H9 (cell line): ENCODE data around the gene CD80. TPM values are rescaled to one million over a fixed set of nuclear protein-coding genes. Genes with fewer than 3 reads are reported as not detected.
A peak's percentile ranks its signal among the peaks of the same experiment; 100 is the strongest.

Source experiments
- DNase-seq: peaks from one replicate; pipeline ENCODE4 v3.0.0-alpha.2; 2017
- H2AFZ ChIP-seq: one replicate; pipeline ENCODE4 v1.6.1; 2013; ENCODE audit warnings: mild to moderate bottlenecking, low read length, control low read depth, moderate library complexity
- H2AK5ac ChIP-seq: 2 replicates; pipeline ENCODE4 v1.6.1; 2013; ENCODE audit warnings: low read length, control low read depth, mixed read lengths; ENCODE audit not compliant: insufficient read length
- H2BK120ac ChIP-seq: one replicate; pipeline ENCODE4 v1.6.1; 2013; ENCODE audit warnings: low read depth, mild to moderate bottlenecking, low read length, control low read depth, inconsistent platforms; ENCODE audit not compliant: poor library complexity, severe bottlenecking
- H2BK12ac ChIP-seq: 2 replicates; pipeline ENCODE4 v1.6.1; 2013; ENCODE audit warnings: low read length, control low read depth, mixed read lengths, low read depth; ENCODE audit not compliant: insufficient read length
- H2BK15ac ChIP-seq: 2 replicates; pipeline ENCODE4 v1.6.1; 2013; ENCODE audit warnings: low read depth, low read length, control low read depth
- H2BK20ac ChIP-seq: one replicate; pipeline ENCODE4 v1.6.1; 2013; ENCODE audit warnings: low read depth, mild to moderate bottlenecking, low read length, control low read depth, inconsistent platforms; ENCODE audit not compliant: poor library complexity, severe bottlenecking
- H2BK5ac ChIP-seq: 2 replicates; pipeline ENCODE4 v1.6.1; 2013; ENCODE audit warnings: low read length, control low read depth, mixed read lengths; ENCODE audit not compliant: insufficient read length
- H3K14ac ChIP-seq: 2 replicates; pipeline ENCODE4 v1.6.1; 2013; ENCODE audit warnings: low read length, control low read depth; ENCODE audit not compliant: insufficient read depth
- H3K18ac ChIP-seq: 2 replicates; pipeline ENCODE4 v1.6.1; 2013; ENCODE audit warnings: low read depth, mild to moderate bottlenecking, mixed read lengths, low read length, control low read depth; ENCODE audit not compliant: insufficient read length
- H3K23ac ChIP-seq: 2 replicates; pipeline ENCODE4 v1.6.1; 2013; ENCODE audit warnings: low read length, control low read depth, mixed read lengths, low read depth; ENCODE audit not compliant: insufficient read length
- H3K23me2 ChIP-seq: 2 replicates; pipeline ENCODE4 v1.6.1; 2013; ENCODE audit warnings: low read depth, mild to moderate bottlenecking, mixed read lengths, low read length, control low read depth; ENCODE audit not compliant: insufficient read length, poor library complexity, severe bottlenecking
- H3K27ac ChIP-seq: 2 replicates; pipeline ENCODE4 v1.5.1; 2013; ENCODE audit warnings: low read length, control low read depth, mixed read lengths, low read depth; ENCODE audit not compliant: insufficient read length
- H3K27me3 ChIP-seq: 2 replicates; pipeline ENCODE4 v1.6.1; 2013; ENCODE audit warnings: low read length, control low read depth, inconsistent platforms; ENCODE audit not compliant: insufficient read depth
- H3K4ac ChIP-seq: 2 replicates; pipeline ENCODE4 v1.6.1; 2013; ENCODE audit warnings: low read depth, mild to moderate bottlenecking, control low read depth, inconsistent platforms, low read length, moderate library complexity
- H3K4me1 ChIP-seq: 2 replicates; pipeline ENCODE4 v1.6.1; 2013; ENCODE audit warnings: low read length, control low read depth, inconsistent platforms; ENCODE audit not compliant: insufficient read depth
- H3K4me2 ChIP-seq: 2 replicates; pipeline ENCODE4 v1.6.1; 2013; ENCODE audit warnings: low read length, control low read depth, mixed read lengths; ENCODE audit not compliant: insufficient read length, insufficient read depth
- H3K56ac ChIP-seq: 2 replicates; pipeline ENCODE4 v1.6.1; 2013; ENCODE audit warnings: low read depth, mild to moderate bottlenecking, mixed read lengths, low read length, control low read depth; ENCODE audit not compliant: insufficient read length
- H3K79me1 ChIP-seq: 2 replicates; pipeline ENCODE4 v1.6.1; 2013; ENCODE audit warnings: low read depth, mild to moderate bottlenecking, moderate library complexity, low read length, control low read depth, inconsistent platforms; ENCODE audit not compliant: insufficient read depth, poor library complexity, severe bottlenecking
- H3K79me2 ChIP-seq: 2 replicates; pipeline ENCODE4 v1.6.1; 2013; ENCODE audit warnings: low read length, control low read depth, inconsistent platforms; ENCODE audit not compliant: insufficient read depth
- H3K9ac ChIP-seq: 2 replicates; pipeline ENCODE4 v1.6.1; 2013; ENCODE audit warnings: low read length, control low read depth, mixed read lengths; ENCODE audit not compliant: insufficient read length; ENCODE audit errors: extremely low read depth
- H3K9me3 ChIP-seq: one replicate; pipeline ENCODE4 v1.6.1; 2013; ENCODE audit warnings: low read depth, low read length, inconsistent platforms; ENCODE audit not compliant: control insufficient read depth
- H3T11ph ChIP-seq: one replicate; pipeline ENCODE4 v1.6.1; 2013; ENCODE audit warnings: mild to moderate bottlenecking, low read length, control low read depth, inconsistent platforms
- H4K20me1 ChIP-seq: one replicate; pipeline ENCODE4 v1.6.1; 2013; ENCODE audit not compliant: control insufficient read depth, insufficient read length, insufficient read depth
- H4K5ac ChIP-seq: 2 replicates; pipeline ENCODE4 v1.6.1; 2013; ENCODE audit warnings: low read depth, mild to moderate bottlenecking, mixed read lengths, low read length, control low read depth; ENCODE audit not compliant: insufficient read length
- H4K8ac ChIP-seq: replicated peaks from 2 replicates; pipeline ENCODE4 v1.6.1; 2013; ENCODE audit warnings: low read length, control low read depth, mixed read lengths, low read depth; ENCODE audit not compliant: insufficient read length
- H4K91ac ChIP-seq: 2 replicates; pipeline ENCODE4 v1.6.1; 2013; ENCODE audit warnings: low read depth, mild to moderate bottlenecking, moderate library complexity, mixed read lengths, low read length, control low read depth; ENCODE audit not compliant: insufficient read length
- H3K27ac Mint-ChIP-seq, 3 experiments: 2 replicates in 2 of 3; 3 replicates in 1 of 3; pipeline ENCODE4 v1.8.0; 2020 to 2021; ENCODE audit warnings: mixed read lengths in 3 of 3, mild to moderate bottlenecking in 1 of 3, moderate library complexity in 1 of 3
- H3K27me3 Mint-ChIP-seq: 2 replicates; pipeline ENCODE4 v1.8.0; 2021; ENCODE audit warnings: low read depth, mild to moderate bottlenecking, moderate library complexity, mixed read lengths
- H3K36me3 Mint-ChIP-seq, 3 experiments: 2 replicates in 2 of 3; 3 replicates in 1 of 3; pipeline ENCODE4 v1.8.0; 2020 to 2021; ENCODE audit warnings: low read depth in 3 of 3, mixed read lengths in 3 of 3; ENCODE audit not compliant: insufficient read depth in 1 of 3
- H3K4me1 Mint-ChIP-seq, 2 experiments: 2 replicates each; pipeline ENCODE4 v1.8.0; 2020; ENCODE audit warnings: mixed read lengths in 2 of 2
- H3K4me3 Mint-ChIP-seq, 2 experiments: 2 replicates in 1 of 2; 3 replicates in 1 of 2; pipeline ENCODE4 v1.8.0; 2020 to 2021; ENCODE audit warnings: mild to moderate bottlenecking in 2 of 2, mixed read lengths in 2 of 2, moderate library complexity in 1 of 2
- H3K9me3 Mint-ChIP-seq, 2 experiments: 2 replicates in 1 of 2; 3 replicates in 1 of 2; pipeline ENCODE4 v1.8.0; 2020; ENCODE audit warnings: mild to moderate bottlenecking in 2 of 2, mixed read lengths in 2 of 2, moderate library complexity in 1 of 2
- CTCF ChIP-seq: fragments of 200-600 bp; sonication (generic); conservative IDR thresholded peaks from 3 replicates; pipeline ENCODE4 v1.8.0; 2021; ENCODE audit warnings: antibody characterized with exemption, mild to moderate bottlenecking
- WGBS: extraction: QIAGEN DNeasy Blood & Tissue Kit; methylation state at CpG from one replicate; pipeline ENCODE4 v1.1.7; 2013; ENCODE audit warnings: missing lambda C conversion rate, low lambda C conversion rate, mixed read lengths; ENCODE audit not compliant: insufficient read length; ENCODE audit errors: extremely low coverage; 5-methylcytosine and 5-hydroxymethylcytosine counted together
- total RNA-seq: library from RNA; stranded (reverse); gene quantifications from 2 replicates; pipeline ENCODE4 v1.2.1, GENCODE V29; 2021

The CD80 gene
- total RNA-seq, 1 experiment from 2014 or later = not detected

DNA sequence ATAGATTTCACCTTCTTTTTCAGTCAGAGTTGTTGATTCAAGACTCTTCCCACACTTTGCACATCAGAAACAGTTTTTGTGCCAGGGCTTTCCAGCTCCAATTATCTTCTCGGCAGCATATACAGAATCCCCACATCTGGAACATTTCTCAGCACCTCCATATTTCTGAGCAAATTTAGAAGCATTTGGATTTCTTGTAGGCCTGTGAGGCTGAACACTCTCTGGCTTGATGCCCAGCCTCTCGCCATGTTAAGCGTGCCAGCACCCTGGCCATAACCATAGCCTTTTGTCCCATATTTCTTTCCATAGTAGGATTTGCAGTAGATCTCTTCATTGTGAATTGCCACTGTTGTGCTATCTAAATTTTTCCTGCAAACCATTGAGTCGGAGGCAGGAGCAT, 28.3 kb downstream of the CD80 start:
- no peak overlapping the region for H3T11ph ChIP-seq
- no peak overlapping the region for H4K8ac ChIP-seq
- no peak overlapping the region for H3K18ac ChIP-seq
- Mint-ChIP-seq H3K4me3 (no peak overlapping the region), H3K4me1 (peaks cover 0 to under 1% of the 10 kb centered on the region in 2 experiments; a peak in 2 of 4 replicates), H3K27ac (peak overlapping the region in 1 of 3 experiments; percentile 34; a peak in 1 of 7 replicates), H3K27me3 (no peaks in the 10 kb centered on the region), H3K9me3 (no peaks in the 10 kb centered on the region), H3K36me3 (no peaks in the 10 kb centered on the region)
- H3K4ac ChIP-seq = no peak overlapping the region
- no peak overlapping the region for H2BK15ac ChIP-seq
- no peak overlapping the region for H4K91ac ChIP-seq
- H3K56ac ChIP-seq = no peak overlapping the region
- no CpG with 5 or more reads among the region's 4 CpGs for WGBS
- no peaks in the 10 kb centered on the region for H3K79me1 ChIP-seq
- H2BK12ac ChIP-seq = no peak overlapping the region
- no peak overlapping the region for H2AFZ ChIP-seq
- no peaks in the 10 kb centered on the region for H4K20me1 ChIP-seq
- H2AK5ac ChIP-seq = no peak overlapping the region
- no peak overlapping the region for H3K27ac ChIP-seq
- DNase-seq = no peak
- no peak overlapping the region for H3K14ac ChIP-seq
- no peak for TF ChIP-seq CTCF
- no peaks in the 10 kb centered on the region for H3K4me1 ChIP-seq
- H3K9me3 ChIP-seq = no peaks in the 10 kb centered on the region
- H4K5ac ChIP-seq = no peak overlapping the region
- H3K27me3 ChIP-seq = no peaks in the 10 kb centered on the region
- H2BK20ac ChIP-seq = no peak overlapping the region
- H3K79me2 ChIP-seq = no peaks in the 10 kb centered on the region
- no peak overlapping the region for H2BK5ac ChIP-seq
- H3K23ac ChIP-seq = no peak overlapping the region
- no peak overlapping the region for H3K4me2 ChIP-seq
- no peak overlapping the region for H2BK120ac ChIP-seq
- H3K23me2 ChIP-seq = no peaks in the 10 kb centered on the region
- no peak overlapping the region for H3K9ac ChIP-seq
